Testis (tissue), 2 donors: ENCODE measurements around the gene ZNF561.

Experiments used
- POLR2A ChIP-seq: fragments of 450-650 bp; IDR thresholded peaks from one replicate; pipeline ENCODE4 v1.6.1; 2017; ENCODE audit warnings: antibody characterized with exemption, mild to moderate bottlenecking, moderate library complexity
- TF ChIP-seq, protein P1 (sequence below), 3 experiments: fragments of 450-650 bp in 2 of 3; fragments of 200-600 bp in 1 of 3; sonication (generic) in 1 of 3; IDR thresholded peaks; one replicate each; pipeline ENCODE4 v1.5.1; 2016 to 2019; ENCODE audit warnings: antibody characterized with exemption in 3 of 3, mild to moderate bottlenecking in 2 of 3, moderate library complexity in 1 of 3

DNA sequence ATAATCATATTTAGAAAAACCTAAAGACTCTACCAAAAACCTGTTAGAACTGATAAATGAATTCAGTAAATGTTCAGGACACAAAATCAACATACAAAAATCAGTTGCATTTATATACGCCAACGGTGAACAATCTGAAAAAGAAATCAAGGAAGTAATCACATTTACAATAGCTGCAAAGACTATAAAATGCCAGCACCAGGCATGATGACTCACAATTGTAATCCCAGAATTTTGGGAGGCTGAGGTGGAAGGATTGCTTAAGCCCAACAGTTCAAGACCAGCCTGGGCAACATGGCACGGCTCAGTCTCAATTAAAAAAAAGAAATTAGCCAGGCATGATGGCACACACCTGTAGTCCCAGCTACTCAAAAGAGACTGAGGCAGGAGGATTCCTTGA is 46.9 kb upstream of the ZNF561 start:
- TF ChIP-seq, protein P1, sequence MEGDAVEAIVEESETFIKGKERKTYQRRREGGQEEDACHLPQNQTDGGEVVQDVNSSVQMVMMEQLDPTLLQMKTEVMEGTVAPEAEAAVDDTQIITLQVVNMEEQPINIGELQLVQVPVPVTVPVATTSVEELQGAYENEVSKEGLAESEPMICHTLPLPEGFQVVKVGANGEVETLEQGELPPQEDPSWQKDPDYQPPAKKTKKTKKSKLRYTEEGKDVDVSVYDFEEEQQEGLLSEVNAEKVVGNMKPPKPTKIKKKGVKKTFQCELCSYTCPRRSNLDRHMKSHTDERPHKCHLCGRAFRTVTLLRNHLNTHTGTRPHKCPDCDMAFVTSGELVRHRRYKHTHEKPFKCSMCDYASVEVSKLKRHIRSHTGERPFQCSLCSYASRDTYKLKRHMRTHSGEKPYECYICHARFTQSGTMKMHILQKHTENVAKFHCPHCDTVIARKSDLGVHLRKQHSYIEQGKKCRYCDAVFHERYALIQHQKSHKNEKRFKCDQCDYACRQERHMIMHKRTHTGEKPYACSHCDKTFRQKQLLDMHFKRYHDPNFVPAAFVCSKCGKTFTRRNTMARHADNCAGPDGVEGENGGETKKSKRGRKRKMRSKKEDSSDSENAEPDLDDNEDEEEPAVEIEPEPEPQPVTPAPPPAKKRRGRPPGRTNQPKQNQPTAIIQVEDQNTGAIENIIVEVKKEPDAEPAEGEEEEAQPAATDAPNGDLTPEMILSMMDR (IDR thresholded peaks at IDR 0.05): no peak
- TF ChIP-seq POLR2A: no peak
